Uterus (tissue), 2 donors: ENCODE measurements around the gene SV2A.
"Not testable (repeated sequence)": the region's sequence is repeated elsewhere in the genome, so short reads cannot be mapped to it uniquely, and the experiment has no call there.

ENCODE experiments used
- POLR2A ChIP-seq, 2 donors: fragments of 450-650 bp; IDR thresholded peaks; one replicate each; pipeline ENCODE4 v1.6.1; 2016; ENCODE audit warnings: antibody characterized with exemption in 2 of 2, mild to moderate bottlenecking in 1 of 2, moderate library complexity in 1 of 2
- TF ChIP-seq, protein P1 (sequence below), 4 experiments: fragments of 200-600 bp in 2 of 4; fragments of 450-650 bp in 2 of 4; sonication (generic) in 2 of 4; IDR thresholded peaks; one replicate each; pipeline ENCODE4 v1.5.1; 2016 to 2019; ENCODE audit warnings: antibody characterized with exemption in 4 of 4, mild to moderate bottlenecking in 2 of 4, moderate library complexity in 1 of 4

DNA sequence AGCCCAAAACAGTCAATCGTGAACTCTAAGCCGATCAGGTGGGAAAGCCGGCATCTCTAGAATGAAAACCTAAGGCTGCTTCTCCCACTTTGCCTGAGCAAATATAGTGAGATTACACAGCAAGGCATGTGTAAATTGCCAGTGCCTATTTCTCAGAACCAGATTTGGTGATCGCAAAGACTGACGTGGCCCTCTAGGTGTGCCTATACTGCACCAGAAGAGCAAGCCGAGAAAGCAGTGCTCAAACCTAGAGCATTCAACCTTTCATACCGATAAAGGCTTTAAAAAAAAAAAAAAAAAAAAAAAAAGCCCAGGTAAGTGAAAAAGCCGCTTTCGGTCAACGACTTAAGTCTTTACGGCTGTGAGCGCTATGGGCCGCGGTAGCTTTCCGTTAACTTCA is 57.4 kb downstream of the SV2A start:
- TF ChIP-seq, protein P1, sequence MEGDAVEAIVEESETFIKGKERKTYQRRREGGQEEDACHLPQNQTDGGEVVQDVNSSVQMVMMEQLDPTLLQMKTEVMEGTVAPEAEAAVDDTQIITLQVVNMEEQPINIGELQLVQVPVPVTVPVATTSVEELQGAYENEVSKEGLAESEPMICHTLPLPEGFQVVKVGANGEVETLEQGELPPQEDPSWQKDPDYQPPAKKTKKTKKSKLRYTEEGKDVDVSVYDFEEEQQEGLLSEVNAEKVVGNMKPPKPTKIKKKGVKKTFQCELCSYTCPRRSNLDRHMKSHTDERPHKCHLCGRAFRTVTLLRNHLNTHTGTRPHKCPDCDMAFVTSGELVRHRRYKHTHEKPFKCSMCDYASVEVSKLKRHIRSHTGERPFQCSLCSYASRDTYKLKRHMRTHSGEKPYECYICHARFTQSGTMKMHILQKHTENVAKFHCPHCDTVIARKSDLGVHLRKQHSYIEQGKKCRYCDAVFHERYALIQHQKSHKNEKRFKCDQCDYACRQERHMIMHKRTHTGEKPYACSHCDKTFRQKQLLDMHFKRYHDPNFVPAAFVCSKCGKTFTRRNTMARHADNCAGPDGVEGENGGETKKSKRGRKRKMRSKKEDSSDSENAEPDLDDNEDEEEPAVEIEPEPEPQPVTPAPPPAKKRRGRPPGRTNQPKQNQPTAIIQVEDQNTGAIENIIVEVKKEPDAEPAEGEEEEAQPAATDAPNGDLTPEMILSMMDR (IDR thresholded peaks at IDR 0.05) = not testable (repeated sequence)
- TF ChIP-seq POLR2A (IDR thresholded peaks at IDR 0.05) = not testable (repeated sequence)
